HG03565 (cell line): ENCODE results near the gene KIRREL2.
"Not testable (repeated sequence)": the region's sequence is repeated elsewhere in the genome, so short reads cannot be mapped to it uniquely, and the experiment has no call there.

ENCODE experiments used
- ATAC-seq: cut with Tn5 transposase; IDR thresholded peaks from one replicate; pipeline ENCODE4 v1.9.1; 2021; ENCODE audit warnings: mild to moderate bottlenecking, moderate library complexity; ENCODE audit not compliant: unreplicated experiment

KIRREL2 gene

DNA sequence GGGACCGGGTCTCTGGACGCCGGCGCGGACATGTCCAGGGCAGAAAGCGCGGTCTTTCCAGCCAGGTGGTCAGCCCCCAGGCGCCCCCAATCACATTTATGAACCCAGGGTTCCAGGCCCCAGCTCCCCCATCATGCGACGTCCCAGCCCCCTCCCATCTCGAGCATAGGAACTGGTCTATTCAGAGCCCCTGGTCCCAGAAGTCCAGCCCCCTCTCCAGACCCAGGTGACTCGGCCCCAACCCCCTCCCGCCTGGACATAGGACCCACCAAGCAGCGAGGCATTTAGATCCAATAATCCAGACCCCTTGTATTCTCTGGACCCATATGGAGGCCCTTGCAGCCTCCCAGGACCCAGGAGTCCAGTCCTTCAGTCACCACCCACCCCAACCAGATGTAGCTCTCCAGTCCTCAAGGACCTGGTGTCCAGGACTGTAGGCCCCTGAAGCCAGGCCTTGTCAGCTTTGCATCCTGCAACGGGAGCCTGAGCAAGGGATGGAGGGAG lies 12.2 kb downstream of the KIRREL2 start:
- ATAC-seq, result no peak

DNA sequence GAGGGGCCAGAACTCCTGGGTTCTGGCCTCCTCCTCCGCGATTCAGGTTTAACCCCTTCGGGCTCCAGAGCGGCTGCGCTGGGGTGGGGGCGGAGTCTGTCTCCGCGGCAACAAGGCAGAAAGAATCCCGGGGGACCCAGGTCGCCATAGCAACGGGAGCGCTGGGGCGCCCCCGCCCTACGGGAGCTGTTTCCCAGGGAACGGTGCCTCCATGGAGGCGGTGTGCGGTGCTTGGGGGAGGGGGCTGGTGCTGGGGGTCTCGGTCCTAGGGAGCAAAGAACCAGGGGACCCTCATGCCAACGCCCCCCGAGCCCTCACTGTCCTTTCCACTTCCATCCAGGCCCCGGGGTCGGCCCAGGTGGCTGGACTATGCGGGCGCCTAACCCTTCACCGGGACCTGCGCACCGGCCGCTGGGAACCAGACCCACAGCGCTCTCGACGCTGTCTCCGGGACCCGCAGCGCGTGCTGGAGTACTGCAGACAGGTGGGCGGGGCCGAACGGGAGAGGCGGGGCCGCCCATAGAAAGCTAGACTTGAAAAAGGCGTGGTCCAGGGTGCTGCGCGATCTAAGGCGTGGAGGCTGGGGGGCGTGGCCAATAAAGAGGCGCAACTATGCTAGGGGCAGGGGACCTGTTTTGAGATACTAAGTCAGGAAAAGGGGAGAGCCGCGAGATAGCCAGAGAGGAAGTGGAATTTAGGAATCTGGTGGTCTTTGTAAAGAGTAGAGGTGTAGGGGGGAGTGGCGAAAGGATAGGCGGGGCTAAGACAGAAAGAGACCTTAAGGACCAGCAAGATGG lies 12.8 kb downstream of the KIRREL2 start:
- ATAC-seq, result peak; percentile 54

DNA sequence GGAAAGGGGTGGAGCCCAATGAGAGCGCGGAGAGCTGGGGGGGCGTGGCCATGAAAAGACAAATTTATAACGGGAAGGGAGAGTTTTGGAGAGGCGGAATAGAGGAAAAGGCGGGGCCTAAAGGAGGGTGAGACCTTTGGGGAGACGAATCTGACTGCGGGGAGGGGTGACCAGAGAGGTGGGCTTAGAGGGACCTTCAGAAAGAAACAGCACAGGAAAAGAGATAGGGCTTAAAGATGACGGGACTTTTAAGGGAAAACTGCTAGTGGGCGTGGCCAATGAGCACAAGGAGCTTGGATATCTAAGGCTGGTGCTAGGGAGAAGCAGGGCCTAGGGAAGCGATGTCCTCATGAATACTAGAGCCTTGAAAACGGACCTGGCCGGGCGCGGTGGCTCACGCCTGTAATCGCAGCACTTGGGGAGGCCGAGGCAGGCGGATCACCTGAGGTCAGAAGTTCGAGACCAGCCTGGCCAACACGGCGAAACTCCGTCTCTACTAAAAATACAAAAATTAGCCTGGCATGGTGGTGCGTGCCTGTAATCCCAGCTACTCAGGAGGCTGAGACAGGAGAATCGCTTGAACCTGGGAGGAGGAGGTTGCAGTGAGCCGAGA lies 13.5 kb downstream of the KIRREL2 start:
- ATAC-seq, result not testable (repeated sequence)

DNA sequence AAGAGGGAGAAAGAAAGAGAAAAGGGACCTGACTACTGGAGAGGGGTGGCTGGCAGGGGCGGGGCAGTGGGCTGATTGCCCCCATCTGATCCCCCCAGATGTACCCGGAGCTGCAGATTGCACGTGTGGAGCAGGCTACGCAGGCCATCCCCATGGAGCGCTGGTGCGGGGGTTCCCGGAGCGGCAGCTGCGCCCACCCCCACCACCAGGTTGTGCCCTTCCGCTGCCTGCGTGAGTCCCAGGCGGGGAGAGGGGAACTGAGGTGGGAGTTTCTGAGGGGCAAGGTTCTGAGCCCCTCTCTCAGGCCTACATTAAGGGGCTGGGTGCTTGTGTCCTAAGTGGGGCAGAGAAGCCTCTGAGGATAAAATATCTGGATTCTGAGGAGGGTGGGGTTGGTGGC lies 14.1 kb downstream of the KIRREL2 start:
- ATAC-seq, result no peak

DNA sequence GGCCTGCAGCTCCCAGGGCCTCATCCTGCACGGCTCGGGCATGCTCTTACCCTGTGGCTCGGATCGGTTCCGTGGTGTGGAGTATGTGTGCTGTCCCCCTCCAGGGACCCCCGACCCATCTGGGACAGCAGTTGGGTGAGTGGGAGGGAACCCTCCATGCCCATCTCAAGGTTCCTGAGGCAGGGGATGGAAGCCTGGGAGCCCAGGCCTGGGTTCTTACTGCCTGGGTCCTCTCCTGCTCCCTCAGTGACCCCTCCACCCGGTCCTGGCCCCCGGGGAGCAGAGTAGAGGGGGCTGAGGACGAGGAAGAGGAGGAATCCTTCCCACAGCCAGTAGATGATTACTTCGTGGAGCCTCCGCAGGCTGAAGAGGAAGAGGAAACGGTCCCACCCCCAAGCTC lies 14.9 kb downstream of the KIRREL2 start:
- ATAC-seq, result no peak

DNA sequence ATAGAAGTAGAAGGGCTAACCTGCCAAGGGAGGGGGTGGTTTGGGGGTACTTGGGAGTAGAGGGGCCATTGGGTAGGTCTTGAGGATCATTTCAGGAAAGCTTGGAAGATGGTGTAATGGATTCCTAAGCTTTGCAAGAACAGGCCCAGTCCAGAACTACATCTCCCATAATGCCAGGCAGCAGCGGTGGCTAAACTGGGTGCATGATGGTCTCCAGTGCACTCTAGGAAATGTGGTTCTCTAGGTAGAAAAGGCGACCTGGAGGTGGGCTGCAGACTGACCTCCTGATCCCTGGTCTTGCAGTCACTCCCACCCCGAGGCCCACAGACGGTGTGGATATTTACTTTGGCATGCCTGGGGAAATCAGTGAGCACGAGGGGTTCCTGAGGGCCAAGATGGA lies 15.5 kb downstream of the KIRREL2 start:
- ATAC-seq, result no peak

DNA sequence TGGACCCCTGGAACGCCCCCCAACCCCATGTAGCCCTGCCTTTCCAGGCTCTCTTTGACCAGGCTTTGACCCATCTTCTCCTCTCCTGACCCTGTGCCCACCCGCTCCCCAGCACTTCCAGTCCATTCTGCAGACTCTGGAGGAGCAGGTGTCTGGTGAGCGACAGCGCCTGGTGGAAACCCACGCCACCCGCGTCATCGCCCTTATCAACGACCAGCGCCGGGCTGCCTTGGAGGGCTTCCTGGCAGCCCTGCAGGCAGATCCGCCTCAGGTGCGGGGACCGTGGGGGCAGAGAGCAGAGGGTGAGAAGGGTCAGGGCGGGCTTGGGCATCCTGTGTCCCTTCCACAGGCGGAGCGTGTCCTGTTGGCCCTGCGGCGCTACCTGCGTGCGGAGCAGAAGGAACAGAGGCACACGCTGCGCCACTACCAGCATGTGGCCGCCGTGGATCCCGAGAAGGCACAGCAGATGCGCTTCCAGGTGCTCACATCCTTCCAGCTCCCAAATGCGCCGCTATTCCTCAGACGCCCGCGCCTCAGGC lies 17.8 kb downstream of the KIRREL2 start:
- no peak for ATAC-seq

DNA sequence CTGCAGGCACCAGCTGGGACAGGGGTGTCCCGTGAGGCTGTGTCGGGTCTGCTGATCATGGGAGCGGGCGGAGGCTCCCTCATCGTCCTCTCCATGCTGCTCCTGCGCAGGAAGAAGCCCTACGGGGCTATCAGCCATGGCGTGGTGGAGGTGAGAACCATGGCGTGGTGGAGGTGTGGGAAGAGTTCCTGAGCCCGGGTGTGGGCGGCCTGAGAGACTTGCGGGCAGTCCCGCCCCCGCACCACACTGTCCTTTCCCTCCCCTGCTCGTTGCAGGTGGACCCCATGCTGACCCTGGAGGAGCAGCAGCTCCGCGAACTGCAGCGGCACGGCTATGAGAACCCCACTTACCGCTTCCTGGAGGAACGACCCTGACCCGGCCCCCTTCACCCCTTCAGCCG lies 22.4 kb downstream of the KIRREL2 start:
- no peak for ATAC-seq

DNA sequence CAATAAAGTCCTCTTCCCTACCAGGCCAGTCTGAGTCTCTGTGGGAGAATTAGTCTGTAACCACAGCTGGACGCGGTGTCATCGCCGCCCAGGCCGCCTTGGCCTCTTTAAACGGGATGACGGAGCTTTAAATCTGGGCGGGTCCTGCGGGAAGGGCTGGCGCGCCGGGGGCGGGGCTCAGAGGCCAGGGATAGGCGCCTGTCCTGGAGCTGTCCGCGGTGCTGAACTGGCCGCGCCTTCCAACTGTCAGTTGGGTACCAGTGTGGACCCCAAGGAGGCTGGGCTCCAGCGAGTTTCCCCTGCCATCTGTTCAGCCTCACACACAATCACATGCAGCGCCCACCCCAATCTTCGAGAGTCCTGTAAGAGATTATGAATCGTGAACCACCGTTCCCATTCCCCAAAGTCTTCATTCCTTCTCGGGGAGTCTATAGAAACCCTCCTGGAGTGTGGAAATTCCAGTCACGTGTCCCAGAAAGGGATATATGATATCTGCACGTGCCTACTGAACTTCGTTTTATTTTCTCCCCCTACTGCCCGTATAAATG lies 23.1 kb downstream of the KIRREL2 start:
- ATAC-seq, result no peak

DNA sequence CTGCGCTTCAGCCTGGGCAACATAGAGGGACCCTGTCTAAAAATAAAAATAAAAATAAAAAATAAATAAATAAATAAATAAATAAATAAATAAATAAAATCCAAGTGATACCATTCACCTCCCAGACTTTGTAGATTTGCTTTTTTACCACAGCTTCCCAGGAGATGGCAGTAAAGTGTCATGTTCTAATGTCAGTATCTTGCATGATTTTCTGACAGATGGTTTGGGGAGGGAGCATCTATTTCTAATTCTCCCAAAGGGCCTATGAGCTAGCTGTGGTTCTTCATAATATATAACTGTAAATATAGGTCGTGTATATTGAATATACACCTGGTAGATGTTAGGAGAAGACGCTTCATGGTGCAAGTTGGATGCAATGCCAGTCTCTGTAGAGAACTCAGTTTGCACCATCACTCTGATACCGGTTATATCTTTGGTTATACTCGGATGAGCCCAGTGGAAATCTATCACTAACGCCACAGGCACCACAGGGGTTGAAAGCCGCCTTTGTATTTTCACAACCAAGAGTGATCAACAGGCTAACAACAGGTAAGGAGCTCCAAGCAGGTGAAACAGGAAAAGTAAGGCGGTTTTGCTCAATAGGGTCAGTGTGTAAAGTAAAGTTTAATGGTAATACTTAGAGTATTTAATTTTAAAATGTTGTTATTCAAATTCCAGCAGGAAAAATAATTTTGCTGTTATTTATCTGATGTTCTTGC lies 25.6 kb downstream of the KIRREL2 start:
- no peak for ATAC-seq

DNA sequence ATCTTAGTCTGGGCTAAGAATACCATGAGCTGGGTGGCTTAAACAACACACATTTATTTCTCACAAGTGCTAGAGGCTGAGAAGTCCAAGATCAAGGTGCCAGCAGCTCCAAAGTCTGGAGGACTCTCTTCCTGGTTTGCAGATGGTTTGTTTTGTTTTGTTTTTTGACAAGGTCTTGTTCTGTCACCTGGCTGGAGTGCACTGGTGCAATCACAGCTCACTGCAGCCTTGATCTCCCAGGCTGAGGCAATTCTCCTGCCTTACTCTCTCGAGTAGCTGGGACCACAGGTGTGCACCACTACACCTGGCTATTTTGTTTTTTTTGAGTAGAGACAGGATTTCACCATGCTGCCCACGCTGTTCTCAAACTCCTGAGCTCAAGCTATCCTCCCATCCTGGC lies 27.2 kb downstream of the KIRREL2 start:
- no peak for ATAC-seq

DNA sequence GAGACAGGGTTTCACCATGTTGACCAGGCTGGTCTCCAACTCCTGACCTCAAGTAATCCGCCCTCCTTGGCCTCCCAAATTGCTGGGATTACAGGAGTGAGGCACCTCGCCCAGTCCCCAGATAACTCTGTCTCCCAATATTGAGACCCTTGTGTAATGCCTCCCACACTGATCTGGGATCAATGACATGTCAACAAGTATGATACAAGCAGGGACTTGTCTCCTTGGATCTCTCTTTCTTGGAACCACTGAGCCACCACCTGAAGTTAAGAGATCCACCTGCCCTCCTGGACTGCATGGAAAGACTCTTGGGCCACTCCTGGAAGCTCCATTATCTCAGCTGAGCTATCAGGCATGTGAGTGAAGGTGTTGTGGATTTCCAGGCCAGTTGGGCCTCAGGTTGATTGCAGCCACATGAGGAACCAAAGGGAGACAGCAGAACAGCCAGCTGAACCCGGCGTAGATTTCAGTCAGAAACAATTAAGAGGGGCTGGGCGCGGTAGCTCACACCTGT lies 28.6 kb downstream of the KIRREL2 start:
- no peak for ATAC-seq

DNA sequence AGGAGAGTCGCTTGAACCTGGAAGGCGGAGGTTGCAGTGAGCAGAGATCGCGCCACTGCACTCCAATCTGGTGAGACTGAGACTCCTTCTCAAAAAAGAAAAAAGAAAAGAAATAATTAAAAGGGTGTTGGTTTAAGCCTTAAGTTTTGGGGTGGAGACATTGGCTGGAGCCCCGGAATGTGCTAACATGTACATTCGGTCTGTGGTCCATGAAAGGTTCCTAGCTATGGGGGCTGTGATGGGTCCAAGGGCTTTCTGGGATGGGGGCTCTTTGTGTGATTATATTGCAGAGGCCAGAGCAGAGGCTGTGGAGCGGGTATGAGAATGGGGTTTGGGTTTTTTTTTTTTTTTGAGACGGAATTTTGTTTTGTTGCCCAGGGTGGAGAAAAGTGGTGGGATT lies 29.2 kb downstream of the KIRREL2 start:
- ATAC-seq, result no peak

DNA sequence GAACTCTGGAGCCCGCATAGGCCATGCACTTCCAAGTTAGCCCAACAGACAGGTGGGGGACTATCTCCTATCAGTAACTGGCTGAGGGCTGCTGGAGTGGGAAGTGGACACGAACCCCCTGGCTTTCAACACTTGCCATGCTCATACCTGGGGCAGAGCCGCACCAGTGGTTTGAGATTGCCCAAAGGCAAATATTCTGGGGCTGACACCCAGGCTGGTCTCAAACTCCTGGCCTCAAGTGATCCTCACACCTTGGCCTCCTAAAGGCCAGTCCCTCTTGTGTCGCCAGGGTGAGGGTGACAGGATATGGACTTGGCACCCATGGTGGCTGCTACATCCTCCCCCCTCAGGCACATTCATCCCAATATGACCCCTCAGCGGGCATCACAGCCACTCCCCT lies 30.5 kb downstream of the KIRREL2 start:
- ATAC-seq, result no peak

DNA sequence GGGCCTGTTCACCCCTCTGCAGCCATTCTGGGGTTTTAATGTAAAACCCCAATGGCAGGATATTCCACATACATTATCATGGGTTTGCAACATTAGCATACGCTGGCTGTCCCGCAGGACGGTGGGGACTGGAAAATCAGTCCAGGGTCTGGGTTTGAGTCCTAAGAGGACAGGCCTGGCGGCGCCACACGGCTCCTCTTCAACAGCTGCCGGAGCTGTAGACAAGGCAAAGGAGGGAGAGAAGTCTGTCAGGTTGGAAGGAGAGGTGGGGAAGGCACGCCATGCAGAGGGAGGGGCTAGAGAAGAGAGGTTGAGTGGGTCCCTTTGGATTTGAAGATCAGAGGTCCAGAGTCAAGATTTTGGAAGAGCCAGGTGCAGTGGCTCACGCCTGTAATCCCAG lies 31.7 kb downstream of the KIRREL2 start:
- no peak for ATAC-seq

DNA sequence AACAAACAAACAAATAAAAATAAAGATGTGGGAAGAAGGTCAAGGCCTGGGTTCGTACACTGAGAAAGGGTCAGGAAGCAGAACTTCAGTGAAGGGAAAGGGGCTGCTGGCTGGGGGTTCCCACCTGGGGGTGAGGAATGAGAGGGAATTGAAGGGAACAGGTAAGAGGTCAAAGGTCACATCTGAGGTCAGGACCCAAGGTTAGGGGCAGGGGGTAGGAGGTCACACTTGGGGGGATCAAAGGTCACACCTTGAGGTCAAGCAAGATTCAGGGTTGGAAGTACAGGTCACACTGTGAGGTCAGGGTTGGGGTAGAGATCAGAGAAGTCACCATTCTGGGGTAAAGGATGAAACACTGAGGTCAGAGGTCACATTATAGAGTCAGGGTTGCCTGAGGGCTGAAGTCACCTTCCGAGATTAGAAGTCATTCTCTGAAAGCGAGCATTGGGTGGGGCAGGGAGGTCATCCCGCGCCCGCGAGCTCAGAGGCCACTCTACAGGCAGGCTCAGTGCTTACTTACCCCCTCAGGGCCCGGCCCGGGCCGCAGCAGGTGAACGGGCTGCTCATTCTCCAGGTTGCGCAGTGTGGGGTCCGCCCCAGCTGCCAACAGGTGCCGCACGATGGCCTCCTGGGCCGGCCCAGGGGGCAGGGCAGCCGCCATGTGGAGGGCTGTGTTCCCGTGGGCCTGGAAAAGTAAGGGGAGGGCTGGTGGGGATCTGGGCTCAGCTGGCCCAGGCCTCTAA lies 32.8 kb downstream of the KIRREL2 start:
- no peak for ATAC-seq

DNA sequence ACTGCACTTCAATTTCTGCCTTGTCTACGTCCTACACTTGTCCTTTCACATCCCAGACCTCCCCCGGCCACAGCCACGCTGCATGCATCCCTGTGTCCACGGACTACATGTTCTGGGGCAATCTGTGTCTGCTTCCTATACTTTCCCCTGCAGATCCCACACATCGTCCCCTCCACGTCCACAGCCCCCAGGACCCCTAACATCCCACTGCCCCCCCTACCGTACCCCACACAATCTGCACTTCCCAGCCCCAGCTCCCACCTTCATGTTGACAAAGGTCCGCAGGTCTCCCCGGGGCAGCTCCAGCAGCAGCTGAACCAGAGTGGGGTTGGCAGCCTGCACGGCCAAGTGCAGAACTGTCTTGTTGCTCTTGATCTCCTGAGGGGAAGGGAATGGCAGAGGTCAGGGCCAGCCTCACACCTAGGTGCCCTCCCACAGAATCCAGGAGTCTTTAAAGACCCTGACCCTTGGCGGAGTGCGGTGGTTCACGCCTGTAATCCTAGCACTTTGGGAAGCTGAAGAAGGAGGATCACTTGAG lies 33.5 kb downstream of the KIRREL2 start:
- no peak for ATAC-seq

DNA sequence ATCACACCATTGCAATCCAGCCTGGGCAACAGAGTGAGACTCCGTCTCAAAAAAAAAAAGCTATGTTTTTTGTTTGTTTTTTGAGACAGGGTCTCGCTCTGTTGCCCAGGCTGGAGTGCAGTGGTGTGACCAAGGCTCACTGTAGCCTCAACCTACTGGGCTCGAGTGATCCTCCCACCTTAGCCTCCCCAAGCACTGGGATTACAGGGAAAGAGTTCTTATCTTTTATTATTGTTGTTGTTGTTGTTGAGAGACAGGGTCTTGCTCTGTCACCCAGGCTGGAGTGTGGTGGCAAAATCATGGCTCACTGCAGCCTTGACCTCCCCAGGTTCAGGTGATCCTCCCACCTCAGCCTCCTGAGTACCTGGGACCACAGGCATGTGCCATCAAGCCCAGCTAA lies 35.1 kb downstream of the KIRREL2 start:
- ATAC-seq, result not testable (repeated sequence)

DNA sequence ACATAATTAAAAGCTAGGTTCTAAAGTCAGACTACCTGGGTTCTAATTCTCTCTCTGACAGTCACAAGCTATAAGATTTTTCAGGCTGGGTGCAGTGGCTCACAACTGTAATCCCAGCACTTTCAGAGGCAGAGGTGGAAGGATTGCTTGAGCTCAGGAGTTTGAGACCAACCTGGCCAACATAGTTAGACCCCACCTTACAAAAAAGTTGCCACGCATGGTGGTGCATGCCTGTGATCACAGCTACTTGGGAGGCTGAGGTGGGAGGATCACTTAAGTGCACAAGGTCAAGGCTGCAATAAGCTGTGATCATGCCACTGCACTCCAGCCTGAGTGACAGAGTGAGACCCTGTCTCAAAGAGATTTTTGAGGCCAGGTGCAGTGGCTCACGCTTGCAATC lies 37.6 kb downstream of the KIRREL2 start:
- no peak for ATAC-seq
